Vagina (tissue), 2 donors: ENCODE data around the gene ERCC6L2. TPM values are rescaled to one million over a fixed set of nuclear protein-coding genes. Genes with fewer than 3 reads are reported as not detected.
A peak's percentile ranks its signal among the peaks of the same experiment; 100 is the strongest.

Experiments
- DNase-seq, 2 donors: peaks; one replicate each; pipeline ENCODE4 v3.0.0-alpha.2; 2017; ENCODE audit errors: extremely low spot score in 2 of 2
- H3K27ac ChIP-seq: fragments of 200-600 bp; sonication (generic); one replicate; pipeline ENCODE4 v1.5.1; 2019
- H3K27me3 ChIP-seq: fragments of 200-600 bp; sonication (generic); one replicate; pipeline ENCODE4 v1.5.1; 2019
- H3K36me3 ChIP-seq, 2 donors: fragments of 200-600 bp; sonication (generic); one replicate each; pipeline ENCODE4 v1.5.1; 2017 to 2019
- H3K4me1 ChIP-seq: fragments of 200-600 bp; sonication (generic); one replicate; pipeline ENCODE4 v1.5.1; 2019
- H3K4me3 ChIP-seq, 2 donors: fragments of 200-600 bp; sonication (generic); 1 replicate in 1 of 2; 2 replicates in 1 of 2; pipeline ENCODE4 v1.5.1; 2016 to 2019
- H3K9me3 ChIP-seq: fragments of 200-600 bp; sonication (generic); one replicate; pipeline ENCODE4 v1.5.1; 2019
- POLR2A ChIP-seq, 2 donors: fragments of 450-650 bp; IDR thresholded peaks; one replicate each; pipeline ENCODE4 v1.6.1; 2017; ENCODE audit warnings: antibody characterized with exemption in 2 of 2, mild to moderate bottlenecking in 2 of 2, moderate library complexity in 2 of 2
- POLR2AphosphoS5 ChIP-seq, 2 donors: sonication (generic); formaldehyde crosslinking; IDR thresholded peaks; one replicate each; pipeline ENCODE4 v1.9.0; 2017; ENCODE audit warnings: antibody characterized with exemption in 2 of 2, mild to moderate bottlenecking in 2 of 2, low read depth in 1 of 2; ENCODE audit not compliant: insufficient read depth in 1 of 2
- intact Hi-C: fragments of 100-400 bp; cut with DNase I; formaldehyde crosslinking; loops from one replicate; pipeline ENCODE4 v1.15.1; 2023
- total RNA-seq: library from RNA; depleted of rRNA; stranded (reverse); fragments of >200 nt; gene quantifications from one replicate; pipeline ENCODE4 v1.2.3, GENCODE V29; 2016
- TF ChIP-seq, protein P1 (sequence below), 3 experiments: fragments of 450-650 bp in 2 of 3; fragments of 200-600 bp in 1 of 3; sonication (generic) in 1 of 3; IDR thresholded peaks; one replicate each; pipeline ENCODE4 v1.5.1; 2017 to 2019; ENCODE audit warnings: antibody characterized with exemption in 3 of 3, mild to moderate bottlenecking in 2 of 3, moderate library complexity in 2 of 3

ERCC6L2 gene
- total RNA-seq, 1 donor from 2014 or later, result 59.2 TPM

DNA sequence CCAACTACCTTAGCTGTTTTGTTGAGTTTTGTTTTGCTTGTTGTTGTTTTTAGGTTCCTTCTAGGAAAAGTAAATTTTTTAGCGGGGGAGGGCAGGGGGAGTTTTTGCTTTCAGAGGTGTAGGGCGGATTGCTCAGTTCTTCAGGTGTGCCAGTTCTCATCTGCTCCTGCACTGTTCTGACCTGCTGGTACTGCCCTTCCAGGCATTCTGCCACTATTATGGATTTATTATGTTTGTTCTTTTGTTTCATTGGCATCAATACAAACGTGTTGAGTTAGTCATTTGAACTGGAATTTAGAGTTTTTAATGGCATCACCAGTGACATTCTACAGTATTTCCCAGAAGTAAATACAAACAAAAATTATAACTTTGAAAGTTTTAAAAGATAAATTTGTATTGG is 26.0 kb downstream of the ERCC6L2 start:
- Histone ChIP-seq H3K9me3 (no peaks in the 10 kb centered on the region), H3K4me1 (peaks cover 8% of the 10 kb centered on the region), H3K36me3 (peaks cover 0 to 5% of the 10 kb centered on the region in 2 donors), H3K27me3 (no peaks in the 10 kb centered on the region), H3K27ac (no peak overlapping the region), H3K4me3 (no peak overlapping the region)
- intact Hi-C loops, result no loop called here
- no peak for TF ChIP-seq POLR2A (IDR thresholded peaks at IDR 0.05)
- peak in 1 of 2 donors; percentile 58 for TF ChIP-seq POLR2AphosphoS5 (IDR thresholded peaks at IDR 0.05; ENCODE audit: insufficient read depth in 1 of 2, low read depth in 1 of 2)
- DNase-seq, result no peak

DNA sequence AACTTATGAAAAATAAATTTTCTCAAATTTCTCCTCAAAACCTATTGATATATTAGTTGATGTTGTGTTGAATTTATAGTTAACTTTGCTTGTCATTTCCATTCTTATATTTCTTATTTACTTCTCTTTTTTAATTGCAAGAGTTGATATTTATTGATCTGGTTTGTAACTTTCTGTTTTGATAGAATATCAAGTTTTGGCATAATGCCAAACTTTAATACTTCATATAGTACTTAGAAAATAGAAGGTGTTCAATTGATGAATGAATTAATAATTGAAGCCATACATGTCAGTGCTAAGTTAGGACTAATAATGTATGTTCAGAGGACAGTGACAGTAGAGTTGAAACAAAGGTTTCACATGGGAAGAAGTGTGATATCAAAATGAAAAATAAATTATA is 27.9 kb downstream of the ERCC6L2 start:
- Histone ChIP-seq H3K27me3 (no peaks in the 10 kb centered on the region), H3K4me3 (no peak overlapping the region), H3K9me3 (no peaks in the 10 kb centered on the region), H3K27ac (no peak overlapping the region), H3K36me3 (peaks cover 0 to 5% of the 10 kb centered on the region in 2 donors), H3K4me1 (peaks cover 8% of the 10 kb centered on the region)
- intact Hi-C loops, result no loop called here
- TF ChIP-seq, protein P1, sequence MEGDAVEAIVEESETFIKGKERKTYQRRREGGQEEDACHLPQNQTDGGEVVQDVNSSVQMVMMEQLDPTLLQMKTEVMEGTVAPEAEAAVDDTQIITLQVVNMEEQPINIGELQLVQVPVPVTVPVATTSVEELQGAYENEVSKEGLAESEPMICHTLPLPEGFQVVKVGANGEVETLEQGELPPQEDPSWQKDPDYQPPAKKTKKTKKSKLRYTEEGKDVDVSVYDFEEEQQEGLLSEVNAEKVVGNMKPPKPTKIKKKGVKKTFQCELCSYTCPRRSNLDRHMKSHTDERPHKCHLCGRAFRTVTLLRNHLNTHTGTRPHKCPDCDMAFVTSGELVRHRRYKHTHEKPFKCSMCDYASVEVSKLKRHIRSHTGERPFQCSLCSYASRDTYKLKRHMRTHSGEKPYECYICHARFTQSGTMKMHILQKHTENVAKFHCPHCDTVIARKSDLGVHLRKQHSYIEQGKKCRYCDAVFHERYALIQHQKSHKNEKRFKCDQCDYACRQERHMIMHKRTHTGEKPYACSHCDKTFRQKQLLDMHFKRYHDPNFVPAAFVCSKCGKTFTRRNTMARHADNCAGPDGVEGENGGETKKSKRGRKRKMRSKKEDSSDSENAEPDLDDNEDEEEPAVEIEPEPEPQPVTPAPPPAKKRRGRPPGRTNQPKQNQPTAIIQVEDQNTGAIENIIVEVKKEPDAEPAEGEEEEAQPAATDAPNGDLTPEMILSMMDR (IDR thresholded peaks at IDR 0.05), result no peak
- TF ChIP-seq POLR2A (IDR thresholded peaks at IDR 0.05) (no peak), POLR2AphosphoS5 (IDR thresholded peaks at IDR 0.05; ENCODE audit: insufficient read depth in 1 of 2, low read depth in 1 of 2) (no peak)
- no peak for DNase-seq

DNA sequence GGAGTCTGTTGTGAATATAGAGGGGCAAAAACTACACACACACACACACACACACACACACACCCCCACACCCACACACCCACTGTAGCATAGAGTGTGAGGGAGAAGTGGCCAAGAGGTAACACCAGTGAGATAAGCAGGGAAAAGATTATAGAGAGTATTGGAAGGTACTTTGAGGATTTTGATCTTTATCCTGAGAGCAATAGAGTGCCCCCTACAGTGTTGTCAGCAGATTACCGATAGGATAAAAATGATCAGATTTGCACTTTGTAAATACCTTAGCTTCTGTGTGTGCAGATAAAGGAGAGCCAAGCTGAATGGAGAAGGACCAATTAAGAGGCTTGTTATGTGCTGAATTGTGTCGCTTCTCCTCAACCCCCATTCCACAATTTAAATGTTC is 32.3 kb downstream of the ERCC6L2 start:
- Histone ChIP-seq H3K4me1 (no peaks in the 10 kb centered on the region), H3K36me3 (no peaks in the 10 kb centered on the region), H3K9me3 (no peaks in the 10 kb centered on the region), H3K4me3 (no peak overlapping the region), H3K27me3 (no peaks in the 10 kb centered on the region), H3K27ac (no peak overlapping the region)
- DNase-seq, result no peak
- TF ChIP-seq POLR2AphosphoS5 (IDR thresholded peaks at IDR 0.05; ENCODE audit: insufficient read depth in 1 of 2, low read depth in 1 of 2) (no peak), POLR2A (IDR thresholded peaks at IDR 0.05) (no peak)
- TF ChIP-seq, protein P1 (IDR thresholded peaks at IDR 0.05), result no peak
- intact Hi-C loops, result no loop called here

DNA sequence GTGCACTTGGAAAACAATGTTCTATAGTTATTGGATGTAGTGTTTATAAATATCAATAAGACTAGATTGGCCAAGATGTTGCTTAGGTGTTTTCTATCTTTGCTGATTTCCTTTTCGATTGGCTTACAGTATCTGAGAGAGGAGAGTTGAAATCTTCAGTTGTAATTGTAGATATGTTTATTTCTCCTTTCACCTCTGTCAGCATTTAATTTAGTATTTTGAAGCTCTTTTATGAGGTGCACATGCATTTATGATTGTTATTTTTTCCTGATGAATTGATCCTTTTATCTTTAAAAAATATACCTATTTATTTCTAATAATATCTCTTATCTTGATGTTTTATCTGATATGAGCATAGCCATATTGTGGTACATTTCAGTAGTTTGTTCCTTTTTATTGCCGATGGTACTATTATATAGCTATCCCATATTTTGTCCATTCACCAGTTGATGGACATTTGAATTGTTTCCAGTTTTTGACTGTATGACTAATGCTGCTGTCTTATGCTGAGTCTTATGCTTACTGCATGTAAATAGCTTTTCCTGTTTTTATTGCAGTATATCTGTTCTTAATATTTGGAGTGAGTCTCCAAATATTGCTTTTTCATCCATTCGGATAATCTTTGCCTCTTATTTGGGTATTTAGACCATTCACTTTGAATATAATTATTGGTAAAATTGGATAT is 34.7 kb downstream of the ERCC6L2 start:
- Histone ChIP-seq H3K4me3 (no peak overlapping the region), H3K27me3 (no peaks in the 10 kb centered on the region), H3K27ac (no peak overlapping the region), H3K36me3 (no peaks in the 10 kb centered on the region), H3K9me3 (no peaks in the 10 kb centered on the region), H3K4me1 (no peaks in the 10 kb centered on the region)
- no peak for DNase-seq
- intact Hi-C loops, result no loop called here
- TF ChIP-seq POLR2AphosphoS5 (IDR thresholded peaks at IDR 0.05; ENCODE audit: insufficient read depth in 1 of 2, low read depth in 1 of 2) (no peak), POLR2A (IDR thresholded peaks at IDR 0.05) (no peak)
- TF ChIP-seq, protein P1 (IDR thresholded peaks at IDR 0.05), result no peak

DNA sequence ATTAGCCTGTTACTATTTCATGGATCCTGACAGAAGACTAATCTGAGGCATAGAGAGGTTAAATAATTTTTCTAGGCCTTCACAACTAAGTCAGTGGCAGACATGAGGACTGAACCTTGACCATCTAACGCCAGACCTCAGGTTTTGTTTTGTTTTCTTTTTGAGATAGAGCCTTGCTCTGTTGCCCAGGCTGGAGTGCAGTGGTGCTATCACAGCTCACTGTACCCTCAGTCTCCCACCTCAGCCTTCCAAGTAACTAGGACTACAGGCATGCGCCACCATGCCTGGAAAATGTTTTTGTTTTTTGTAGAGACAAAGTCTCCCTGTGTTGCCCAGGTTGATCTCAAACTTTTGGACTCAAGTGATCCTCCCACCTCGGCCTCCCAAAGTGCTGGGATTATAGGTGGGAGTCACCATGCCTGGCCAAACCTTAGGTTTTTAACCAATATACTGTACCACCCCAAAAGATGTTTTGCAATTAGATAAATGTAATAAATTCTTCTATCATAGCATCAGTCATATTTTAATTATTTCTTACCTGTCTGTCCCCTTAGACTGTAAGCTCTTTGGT is 35.4 kb downstream of the ERCC6L2 start:
- Histone ChIP-seq H3K27me3 (no peaks in the 10 kb centered on the region), H3K9me3 (no peaks in the 10 kb centered on the region), H3K36me3 (no peaks in the 10 kb centered on the region), H3K4me3 (no peak overlapping the region), H3K4me1 (no peaks in the 10 kb centered on the region), H3K27ac (no peak overlapping the region)
- intact Hi-C loops, result no loop called here
- no peak for TF ChIP-seq POLR2AphosphoS5 (IDR thresholded peaks at IDR 0.05; ENCODE audit: insufficient read depth in 1 of 2, low read depth in 1 of 2)
- TF ChIP-seq, protein P1 (IDR thresholded peaks at IDR 0.05), result no peak
- no peak for DNase-seq
